ENCODE results near the gene ELMOD1.

ELMOD1 gene

DNA sequence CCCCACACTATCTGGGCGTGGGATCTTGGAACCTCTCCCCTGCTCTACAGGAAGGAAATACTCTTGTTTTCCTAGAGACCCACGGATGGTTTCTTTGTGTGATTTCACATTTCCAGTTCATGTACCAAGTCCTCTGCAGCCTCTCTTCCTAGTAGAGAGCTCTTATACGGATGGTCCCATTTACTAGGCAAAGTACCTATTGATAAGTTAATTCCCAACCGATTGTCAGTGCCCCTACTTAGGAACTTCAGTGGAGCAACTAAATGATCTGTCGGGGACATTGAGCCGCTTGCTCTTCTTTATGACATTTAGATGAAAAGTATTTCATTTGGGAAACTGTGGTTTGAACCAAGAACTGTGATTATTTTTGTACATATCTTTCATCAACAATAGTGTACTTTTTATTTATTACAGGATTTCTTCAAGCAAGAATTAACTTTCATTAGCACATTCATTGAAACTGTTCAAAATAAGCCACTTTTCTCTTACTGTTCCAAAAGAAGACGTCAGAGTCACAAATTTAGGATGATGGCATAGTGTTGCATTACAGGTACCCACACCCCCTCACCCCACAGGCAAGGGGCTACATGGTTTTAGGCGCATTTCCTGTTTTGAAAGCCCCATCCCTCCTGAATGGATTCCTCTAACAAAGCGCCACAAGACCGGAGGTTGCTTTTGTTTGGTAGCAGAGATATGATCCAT, 34.2 kb downstream of the ELMOD1 start:
- H3K79me2 ChIP-seq (ENCODE audit: insufficient read depth, low read length), result no peaks in the 10 kb centered on the region

DNA sequence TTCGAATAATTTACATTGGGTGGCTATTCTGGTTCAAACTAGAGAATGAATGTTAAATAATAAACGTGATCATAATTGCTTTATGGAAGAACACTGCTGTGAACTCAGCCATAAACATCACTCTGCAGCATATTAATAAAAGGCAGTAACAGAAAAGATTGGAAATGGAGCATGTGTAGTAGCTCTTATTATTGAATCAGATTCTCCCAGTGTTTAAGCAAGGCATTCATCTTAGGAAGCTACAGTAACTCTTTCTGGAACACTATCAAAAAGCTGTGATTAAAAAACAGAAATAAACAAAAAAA, 34.7 kb downstream of the ELMOD1 start:
- Histone ChIP-seq H3K79me2 (ENCODE audit: insufficient read depth, low read length) (no peaks in the 10 kb centered on the region), H3K27me3 (ENCODE audit: low read length) (no peaks in the 10 kb centered on the region), H3K4me3 (ENCODE audit: insufficient read depth, low read length, poor library complexity, severe bottlenecking) (no peak overlapping the region), H2AFZ (ENCODE audit: low read depth, low read length, severe bottlenecking) (no peak overlapping the region), H3K27ac (ENCODE audit: low read depth, low read length) (no peak overlapping the region), H4K20me1 (ENCODE audit: low read depth, low read length) (no peaks in the 10 kb centered on the region), H3F3A (ENCODE audit: insufficient read depth) (no peaks in the 10 kb centered on the region), H3K9me2 (replicated peaks; ENCODE audit: insufficient read depth, low read length) (no peaks in the 10 kb centered on the region), H3K9ac (ENCODE audit: low read length) (no peak overlapping the region), H3K4me2 (ENCODE audit: low read depth, low read length, poor library complexity, severe bottlenecking) (no peak overlapping the region), H3K36me3 (ENCODE audit: low read length) (no peaks in the 10 kb centered on the region), H3K9me3 (ENCODE audit: insufficient read depth, low read length) (no peaks in the 10 kb centered on the region)
- no peak for TF ChIP-seq EZH2phosphoT487 (conservative IDR thresholded peaks at IDR 0.05; ENCODE audit: low read length)
- TF ChIP-seq, protein P1, sequence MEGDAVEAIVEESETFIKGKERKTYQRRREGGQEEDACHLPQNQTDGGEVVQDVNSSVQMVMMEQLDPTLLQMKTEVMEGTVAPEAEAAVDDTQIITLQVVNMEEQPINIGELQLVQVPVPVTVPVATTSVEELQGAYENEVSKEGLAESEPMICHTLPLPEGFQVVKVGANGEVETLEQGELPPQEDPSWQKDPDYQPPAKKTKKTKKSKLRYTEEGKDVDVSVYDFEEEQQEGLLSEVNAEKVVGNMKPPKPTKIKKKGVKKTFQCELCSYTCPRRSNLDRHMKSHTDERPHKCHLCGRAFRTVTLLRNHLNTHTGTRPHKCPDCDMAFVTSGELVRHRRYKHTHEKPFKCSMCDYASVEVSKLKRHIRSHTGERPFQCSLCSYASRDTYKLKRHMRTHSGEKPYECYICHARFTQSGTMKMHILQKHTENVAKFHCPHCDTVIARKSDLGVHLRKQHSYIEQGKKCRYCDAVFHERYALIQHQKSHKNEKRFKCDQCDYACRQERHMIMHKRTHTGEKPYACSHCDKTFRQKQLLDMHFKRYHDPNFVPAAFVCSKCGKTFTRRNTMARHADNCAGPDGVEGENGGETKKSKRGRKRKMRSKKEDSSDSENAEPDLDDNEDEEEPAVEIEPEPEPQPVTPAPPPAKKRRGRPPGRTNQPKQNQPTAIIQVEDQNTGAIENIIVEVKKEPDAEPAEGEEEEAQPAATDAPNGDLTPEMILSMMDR (IDR thresholded peaks at IDR 0.05; ENCODE audit: insufficient read depth, low read length, poor library complexity, severe bottlenecking), result no peak

More for the DNA sequence above, 34.2 kb downstream of the ELMOD1 start:
- H3K27ac ChIP-seq (ENCODE audit: low read depth, low read length), result no peak overlapping the region
- H3K36me3 ChIP-seq (ENCODE audit: low read length), result no peaks in the 10 kb centered on the region
- H3K9me2 ChIP-seq (replicated peaks; ENCODE audit: insufficient read depth, low read length), result no peaks in the 10 kb centered on the region
- H4K20me1 ChIP-seq (ENCODE audit: low read depth, low read length), result no peaks in the 10 kb centered on the region
- no peaks in the 10 kb centered on the region for H3K27me3 ChIP-seq (ENCODE audit: low read length)
- no peak overlapping the region for H3K4me2 ChIP-seq (ENCODE audit: low read depth, low read length, poor library complexity, severe bottlenecking)
- no peak overlapping the region for H3K4me3 ChIP-seq (ENCODE audit: insufficient read depth, low read length, poor library complexity, severe bottlenecking)
- no peak overlapping the region for H3K9ac ChIP-seq (ENCODE audit: low read length)
- no peaks in the 10 kb centered on the region for H3K9me3 ChIP-seq (ENCODE audit: insufficient read depth, low read length)
- TF ChIP-seq, protein P1 (IDR thresholded peaks at IDR 0.05; ENCODE audit: insufficient read depth, low read length, poor library complexity, severe bottlenecking), result no peak
- no peak for TF ChIP-seq EZH2phosphoT487 (conservative IDR thresholded peaks at IDR 0.05; ENCODE audit: low read length)
- H2AFZ ChIP-seq (ENCODE audit: low read depth, low read length, severe bottlenecking), result no peak overlapping the region
- H3F3A ChIP-seq (ENCODE audit: insufficient read depth), result no peaks in the 10 kb centered on the region

DNA sequence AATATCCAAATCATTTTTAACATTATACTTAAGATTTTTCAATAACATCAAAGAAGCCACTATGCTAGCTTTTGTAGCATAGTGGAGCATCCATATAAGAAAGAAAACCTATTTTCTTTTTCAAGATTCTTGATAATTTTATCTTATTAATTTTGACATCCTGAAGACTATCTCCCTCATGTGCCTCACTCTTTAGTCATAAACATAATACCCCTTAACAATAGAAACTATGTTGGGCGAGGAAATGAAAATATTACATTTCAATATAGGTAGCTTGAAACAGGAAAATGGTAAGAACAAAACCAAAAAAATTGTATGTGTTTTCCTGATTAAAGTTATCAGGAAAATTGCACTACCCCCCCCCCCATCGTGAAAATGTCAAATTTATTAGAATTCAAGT, 40.1 kb downstream of the ELMOD1 start:
- no peak for TF ChIP-seq EZH2phosphoT487 (conservative IDR thresholded peaks at IDR 0.05; ENCODE audit: low read length)
- TF ChIP-seq, protein P1 (IDR thresholded peaks at IDR 0.05; ENCODE audit: insufficient read depth, low read length, poor library complexity, severe bottlenecking), result no peak
- no peaks in the 10 kb centered on the region for H3K27me3 ChIP-seq (ENCODE audit: low read length)
- no peak overlapping the region for H3K4me2 ChIP-seq (ENCODE audit: low read depth, low read length, poor library complexity, severe bottlenecking)
- no peak overlapping the region for H2AFZ ChIP-seq (ENCODE audit: low read depth, low read length, severe bottlenecking)
- H4K20me1 ChIP-seq (ENCODE audit: low read depth, low read length), result no peaks in the 10 kb centered on the region
- no peaks in the 10 kb centered on the region for H3K9me2 ChIP-seq (replicated peaks; ENCODE audit: insufficient read depth, low read length)
- no peak overlapping the region for H3K9ac ChIP-seq (ENCODE audit: low read length)
- H3K9me3 ChIP-seq (ENCODE audit: insufficient read depth, low read length), result no peaks in the 10 kb centered on the region
- no peaks in the 10 kb centered on the region for H3K79me2 ChIP-seq (ENCODE audit: insufficient read depth, low read length)
- no peak overlapping the region for H3K4me3 ChIP-seq (ENCODE audit: insufficient read depth, low read length, poor library complexity, severe bottlenecking)
- no peaks in the 10 kb centered on the region for H3K36me3 ChIP-seq (ENCODE audit: low read length)
- no peaks in the 10 kb centered on the region for H3F3A ChIP-seq (ENCODE audit: insufficient read depth)
- H3K27ac ChIP-seq (ENCODE audit: low read depth, low read length), result no peak overlapping the region

Data from SU-DHL-6 (cell line).